ENCODE results near the gene CDC34. TPM values are rescaled to one million over a fixed set of nuclear protein-coding genes. Genes with fewer than 3 reads are reported as not detected.

CDC34 gene
- total RNA-seq, 1 experiment from 2014 or later, result 76.2 TPM

DNA sequence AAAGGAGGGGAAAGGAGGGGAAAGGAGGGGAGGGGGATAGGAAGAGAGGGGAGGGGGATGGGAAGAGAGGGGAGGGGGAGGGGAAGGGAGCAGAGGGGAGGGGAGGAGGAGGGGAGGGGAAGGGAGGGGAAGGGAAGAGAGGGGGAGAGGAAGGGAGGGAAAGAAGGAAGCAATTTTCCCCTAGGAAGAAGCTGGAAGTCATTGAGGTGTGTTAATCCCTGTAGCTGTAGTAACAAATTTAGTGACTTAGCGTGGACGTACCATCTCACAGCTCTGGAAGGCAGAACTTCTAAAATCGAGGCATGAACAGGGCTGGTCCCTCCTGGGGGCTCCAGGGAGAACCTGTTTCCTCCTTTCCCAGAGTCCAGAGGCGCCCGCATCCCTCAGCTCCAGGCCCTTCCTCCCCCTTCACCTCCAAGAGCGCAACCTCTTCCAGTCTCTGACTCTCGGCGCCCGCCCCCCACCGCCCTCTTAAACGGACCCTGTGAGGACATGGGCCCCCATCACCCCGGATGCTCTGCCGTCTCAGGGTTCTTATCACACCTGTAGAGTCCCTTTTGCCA lies 5.6 kb upstream of the CDC34 start:
- Histone ChIP-seq H3K36me3 (no peaks in the 10 kb centered on the region), H3K4me1 (no peaks in the 10 kb centered on the region), H3K9me3 (replicated peaks) (no peaks in the 10 kb centered on the region; the same call in 1 of the 2 replicates), H3K4me3 (no peak overlapping the region), H3K27ac (no peak overlapping the region), H3K27me3 (no peaks in the 10 kb centered on the region)
- no peak for DNase-seq

DNA sequence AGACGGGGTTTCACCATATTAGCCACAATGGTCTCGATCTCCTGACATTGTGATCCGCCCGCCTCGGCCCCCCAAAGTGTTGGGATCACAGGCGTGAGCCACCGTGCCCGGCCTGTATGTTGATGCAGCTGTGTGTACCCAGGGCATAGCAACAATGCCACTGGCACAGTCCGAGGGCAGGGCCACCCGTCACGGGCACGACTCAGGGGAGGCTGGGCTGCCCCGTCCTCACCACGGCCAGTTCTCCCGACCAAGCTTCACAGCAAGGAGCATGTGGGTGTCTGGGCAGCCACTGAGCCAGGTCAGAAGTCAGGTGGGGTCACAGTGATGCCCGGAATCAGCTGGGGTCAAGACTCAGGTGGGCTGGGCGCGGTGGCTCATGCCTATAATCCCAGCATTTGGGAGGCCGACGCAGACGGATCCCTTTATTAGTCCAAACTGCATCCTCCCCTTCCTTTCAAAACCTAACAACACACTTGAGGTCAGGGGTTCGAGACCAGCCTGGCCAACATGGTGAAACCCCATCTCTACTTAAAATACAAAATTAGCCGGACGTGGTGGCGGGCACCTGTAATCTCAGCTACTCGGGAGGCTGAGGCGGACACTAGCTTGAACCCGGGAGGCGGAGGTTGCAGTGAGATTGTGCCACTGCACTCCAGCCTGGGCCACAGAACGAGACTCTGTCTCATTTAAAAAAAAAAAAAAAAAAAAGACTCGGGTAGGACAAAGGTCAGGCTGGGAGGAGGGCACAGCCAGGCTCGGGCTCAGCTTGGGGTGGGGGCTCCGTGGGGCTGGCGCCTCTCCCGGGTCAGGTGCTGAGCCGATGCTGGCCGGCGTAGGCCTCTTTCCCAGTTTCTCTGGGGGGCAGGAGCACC lies 1.2 kb upstream of the CDC34 start:
- Histone ChIP-seq H3K4me1 (no peaks in the 10 kb centered on the region), H3K36me3 (no peaks in the 10 kb centered on the region), H3K27me3 (no peaks in the 10 kb centered on the region), H3K9me3 (replicated peaks) (no peaks in the 10 kb centered on the region), H3K4me3 (peak overlapping the region; percentile 91), H3K27ac (peak overlapping the region; percentile 52; the same call in 1 of the 2 replicates)
- no peak for DNase-seq

DNA sequence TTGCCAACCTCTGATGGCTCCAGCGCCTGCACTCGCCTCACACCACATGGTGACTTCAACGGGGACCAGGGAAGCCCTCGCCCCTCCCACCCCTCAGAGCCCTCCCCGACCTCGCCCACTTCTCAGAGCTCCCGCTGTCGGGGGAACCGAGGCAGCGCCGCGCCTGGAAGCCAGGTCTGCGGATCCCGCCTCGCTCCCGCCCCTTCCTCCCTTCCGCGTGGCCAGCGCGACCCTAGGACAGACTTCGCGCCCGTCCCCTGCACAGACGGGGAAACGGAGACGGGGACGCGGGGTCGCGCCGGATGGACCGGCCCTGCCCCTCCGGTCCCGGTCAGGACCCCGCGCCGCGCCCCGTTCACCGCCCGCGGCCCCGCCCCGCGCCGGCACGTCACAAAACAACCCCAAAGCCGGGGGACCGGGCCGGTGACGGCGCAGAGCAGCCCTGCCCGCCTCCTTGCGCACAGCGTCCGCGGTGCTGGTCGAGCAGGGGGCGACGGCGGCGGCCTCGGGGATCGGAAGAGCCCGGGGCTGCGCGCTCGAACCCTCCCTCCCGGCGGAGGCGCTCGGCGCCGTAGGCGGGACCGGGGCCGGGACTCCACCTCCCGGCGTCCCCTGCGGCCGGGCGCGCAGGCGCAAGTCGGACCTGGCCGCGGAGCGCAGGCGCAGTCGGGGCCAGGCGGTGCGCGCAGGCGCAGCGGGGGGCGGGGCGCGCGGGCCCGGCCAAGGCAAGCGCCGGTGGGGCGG lies 379 bp upstream of the CDC34 start:
- H3K36me3 ChIP-seq, result peaks cover 1% of the 10 kb centered on the region
- no peaks in the 10 kb centered on the region for H3K9me3 ChIP-seq (replicated peaks)
- peak overlapping the region; percentile 52; the same call in 1 of the 2 replicates for H3K27ac ChIP-seq
- DNase-seq, result peak; percentile 83 to 84
- no peaks in the 10 kb centered on the region for H3K27me3 ChIP-seq
- H3K4me1 ChIP-seq, result no peaks in the 10 kb centered on the region
- peak overlapping the region; percentile 91 for H3K4me3 ChIP-seq

DNA sequence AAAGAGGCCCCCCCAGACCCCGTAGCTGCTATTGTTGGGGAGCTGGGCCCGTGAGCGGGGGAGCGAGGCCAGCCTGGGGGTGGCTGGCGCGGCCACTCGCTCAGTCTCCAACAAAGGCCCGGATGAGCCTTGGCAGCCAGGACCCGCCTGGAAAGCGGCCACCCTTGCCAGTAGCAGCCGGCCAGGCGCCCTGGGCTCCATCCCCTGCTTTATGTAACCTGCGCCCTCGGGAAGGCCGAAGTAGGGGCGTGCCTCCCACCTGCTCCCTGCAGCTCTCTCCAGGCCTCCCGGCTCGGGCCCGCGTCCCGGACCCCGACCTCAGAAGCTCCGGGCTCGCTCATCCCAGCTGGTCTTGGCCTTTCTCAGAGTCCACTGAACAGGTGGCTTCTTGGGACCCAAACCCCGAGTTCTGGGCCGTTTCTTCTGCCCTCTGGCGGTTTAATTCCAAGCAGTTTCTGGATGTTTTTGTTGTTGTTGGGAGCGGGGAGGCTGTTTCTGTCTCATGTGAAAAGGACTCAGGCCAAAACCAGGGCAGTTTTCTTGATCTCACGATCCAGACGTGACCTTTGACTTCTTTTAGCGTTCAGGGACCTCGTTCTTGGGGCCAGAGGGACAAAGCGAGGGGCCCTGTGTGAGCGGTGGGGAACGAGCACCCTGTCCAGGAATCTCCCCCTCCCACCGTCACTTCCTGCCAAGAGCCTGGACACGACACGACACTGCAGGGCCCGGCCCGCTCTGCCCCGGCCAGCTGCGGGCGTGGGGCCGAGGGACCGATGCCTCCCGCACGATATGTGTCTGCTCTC lies 1.2 kb downstream of the CDC34 start:
- Histone ChIP-seq H3K4me1 (no peaks in the 10 kb centered on the region), H3K27ac (peak overlapping the region; percentile 45), H3K36me3 (peaks cover 9% of the 10 kb centered on the region), H3K27me3 (no peaks in the 10 kb centered on the region), H3K9me3 (replicated peaks) (no peaks in the 10 kb centered on the region), H3K4me3 (peak overlapping the region; percentile 91)
- peak; percentile 71 to 81 for DNase-seq

GRCh38 chr19:533364-534058 lies 2.0 kb downstream of the CDC34 start:
- no peaks in the 10 kb centered on the region for H3K9me3 ChIP-seq (replicated peaks)
- peak overlapping the region; percentile 91 for H3K4me3 ChIP-seq
- H3K36me3 ChIP-seq, result peaks cover 9% of the 10 kb centered on the region
- peak in 1 of 2 experiments; percentile 33 for DNase-seq
- no peaks in the 10 kb centered on the region for H3K4me1 ChIP-seq
- no peaks in the 10 kb centered on the region for H3K27me3 ChIP-seq
- H3K27ac ChIP-seq, result peak overlapping the region; percentile 45

GRCh38 chr19:534088-534487 lies 2.5 kb downstream of the CDC34 start:
- H3K9me3 ChIP-seq (replicated peaks), result no peaks in the 10 kb centered on the region
- no peak overlapping the region for H3K27ac ChIP-seq
- H3K4me1 ChIP-seq, result no peaks in the 10 kb centered on the region
- H3K4me3 ChIP-seq, result no peak overlapping the region
- no peak for DNase-seq
- H3K36me3 ChIP-seq, result peaks cover 9% of the 10 kb centered on the region
- H3K27me3 ChIP-seq, result no peaks in the 10 kb centered on the region

GRCh38 chr19:535017-535835 lies 3.7 kb downstream of the CDC34 start:
- DNase-seq, result no peak
- Histone ChIP-seq H3K4me1 (no peaks in the 10 kb centered on the region), H3K27ac (no peak overlapping the region), H3K36me3 (peaks cover 9% of the 10 kb centered on the region), H3K4me3 (no peak overlapping the region), H3K27me3 (no peaks in the 10 kb centered on the region), H3K9me3 (replicated peaks) (no peaks in the 10 kb centered on the region)

GRCh38 chr19:536031-536880 lies 4.7 kb downstream of the CDC34 start:
- H3K36me3 ChIP-seq, result peaks cover 9% of the 10 kb centered on the region
- H3K4me1 ChIP-seq, result no peaks in the 10 kb centered on the region
- DNase-seq, result no peak
- no peak overlapping the region for H3K4me3 ChIP-seq
- H3K27me3 ChIP-seq, result no peaks in the 10 kb centered on the region
- no peaks in the 10 kb centered on the region for H3K9me3 ChIP-seq (replicated peaks)
- no peak overlapping the region for H3K27ac ChIP-seq

DNA sequence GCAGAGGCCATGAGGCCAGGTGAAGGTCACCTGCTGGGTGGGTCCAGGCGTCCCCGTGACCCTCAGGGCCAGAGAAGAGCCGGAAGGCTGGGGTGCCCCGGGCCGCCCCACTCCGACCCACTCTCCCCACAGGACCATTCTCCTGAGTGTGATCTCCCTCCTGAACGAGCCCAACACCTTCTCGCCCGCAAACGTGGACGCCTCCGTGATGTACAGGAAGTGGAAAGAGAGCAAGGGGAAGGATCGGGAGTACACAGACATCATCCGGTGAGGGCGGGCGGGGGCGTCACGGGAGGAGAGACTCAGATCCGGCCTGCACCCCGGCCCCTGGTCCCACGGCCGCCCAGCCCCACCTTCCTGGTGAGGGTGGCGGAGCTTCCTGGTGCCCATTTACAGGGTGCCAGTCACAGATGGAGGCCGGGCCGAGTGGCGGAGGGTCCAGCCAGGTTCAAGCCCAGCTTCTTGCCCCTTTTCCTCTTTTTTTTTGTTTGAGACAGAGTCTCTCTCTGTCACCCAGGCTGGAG lies 5.4 kb downstream of the CDC34 start:
- H3K4me1 ChIP-seq, result no peaks in the 10 kb centered on the region
- H3K27me3 ChIP-seq, result no peaks in the 10 kb centered on the region
- DNase-seq, result no peak
- H3K4me3 ChIP-seq, result no peak overlapping the region
- no peak overlapping the region for H3K27ac ChIP-seq
- H3K9me3 ChIP-seq (replicated peaks), result no peaks in the 10 kb centered on the region
- H3K36me3 ChIP-seq, result peaks cover 9% of the 10 kb centered on the region

GRCh38 chr19:538641-539428 lies 7.3 kb downstream of the CDC34 start:
- peaks cover 9% of the 10 kb centered on the region for H3K36me3 ChIP-seq
- H3K9me3 ChIP-seq (replicated peaks), result no peaks in the 10 kb centered on the region
- DNase-seq, result no peak
- no peak overlapping the region for H3K27ac ChIP-seq
- H3K27me3 ChIP-seq, result no peaks in the 10 kb centered on the region
- H3K4me1 ChIP-seq, result no peaks in the 10 kb centered on the region
- H3K4me3 ChIP-seq, result no peak overlapping the region

DNA sequence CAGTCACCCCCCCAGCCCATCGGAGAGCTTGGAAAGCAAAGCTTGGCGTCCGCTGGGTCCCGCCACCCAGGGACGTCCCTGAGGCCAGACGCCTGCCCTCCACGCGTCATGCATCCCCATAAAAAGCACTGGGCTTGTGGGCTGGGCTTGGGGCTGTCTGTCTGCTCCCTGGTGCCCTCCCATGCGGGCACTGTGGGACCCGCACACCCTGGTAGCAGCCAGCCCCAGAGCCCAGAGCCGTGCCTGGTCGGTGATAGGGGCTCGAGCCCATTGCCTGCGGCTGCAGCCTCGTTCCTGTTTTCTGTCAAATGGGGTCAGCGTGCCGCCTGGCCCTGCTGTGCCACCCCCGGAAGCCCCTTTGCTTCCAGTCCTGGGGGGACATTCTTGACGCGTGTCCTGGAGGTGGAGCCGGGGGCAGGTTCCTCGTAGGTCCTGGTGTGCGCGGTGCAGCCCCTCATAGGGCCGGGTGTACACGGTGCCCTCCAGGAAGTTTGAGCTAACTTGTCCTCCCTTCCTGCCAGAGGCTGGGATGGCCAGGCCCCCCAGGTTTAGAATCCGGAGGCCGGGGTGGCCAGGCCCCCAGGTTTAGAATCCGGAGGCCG lies 8.0 kb downstream of the CDC34 start:
- H3K27me3 ChIP-seq, result no peaks in the 10 kb centered on the region
- H3K27ac ChIP-seq, result no peak overlapping the region
- peaks cover 9% of the 10 kb centered on the region for H3K36me3 ChIP-seq
- no peak for DNase-seq
- no peak overlapping the region for H3K4me3 ChIP-seq
- no peaks in the 10 kb centered on the region for H3K4me1 ChIP-seq
- no peaks in the 10 kb centered on the region for H3K9me3 ChIP-seq (replicated peaks)
